Activated naive CD8-positive, alpha-beta T cell (primary cell): ENCODE results near the gene CNPY1.
"Not testable (repeated sequence)": the region's sequence is repeated elsewhere in the genome, so short reads cannot be mapped to it uniquely, and the experiment has no call there.

Source experiments
- H3K27ac Mint-ChIP-seq: one replicate; pipeline ENCODE4 v1.8.0; 2021; ENCODE audit warnings: mixed read lengths
- H3K27me3 Mint-ChIP-seq: one replicate; pipeline ENCODE4 v1.8.0; 2021; ENCODE audit warnings: mixed read lengths
- H3K36me3 Mint-ChIP-seq: one replicate; pipeline ENCODE4 v1.8.0; 2021; ENCODE audit warnings: mixed read lengths
- H3K4me1 Mint-ChIP-seq: one replicate; pipeline ENCODE4 v1.8.0; 2021; ENCODE audit warnings: low read depth, mixed read lengths
- H3K4me3 Mint-ChIP-seq: one replicate; pipeline ENCODE4 v1.8.0; 2021; ENCODE audit warnings: mild to moderate bottlenecking, mixed read lengths
- H3K9me3 Mint-ChIP-seq: one replicate; pipeline ENCODE4 v1.8.0; 2021; ENCODE audit warnings: low read depth, mixed read lengths

The CNPY1 gene

GRCh38 chr7:155569681-155570080, 23.3 kb upstream of the CNPY1 start:
- Mint-ChIP-seq H3K9me3 (no peaks in the 10 kb centered on the region), H3K4me3 (no peak overlapping the region), H3K36me3 (no peaks in the 10 kb centered on the region), H3K27me3 (peaks cover 5% of the 10 kb centered on the region), H3K4me1 (no peaks in the 10 kb centered on the region), H3K27ac (no peak overlapping the region)

DNA sequence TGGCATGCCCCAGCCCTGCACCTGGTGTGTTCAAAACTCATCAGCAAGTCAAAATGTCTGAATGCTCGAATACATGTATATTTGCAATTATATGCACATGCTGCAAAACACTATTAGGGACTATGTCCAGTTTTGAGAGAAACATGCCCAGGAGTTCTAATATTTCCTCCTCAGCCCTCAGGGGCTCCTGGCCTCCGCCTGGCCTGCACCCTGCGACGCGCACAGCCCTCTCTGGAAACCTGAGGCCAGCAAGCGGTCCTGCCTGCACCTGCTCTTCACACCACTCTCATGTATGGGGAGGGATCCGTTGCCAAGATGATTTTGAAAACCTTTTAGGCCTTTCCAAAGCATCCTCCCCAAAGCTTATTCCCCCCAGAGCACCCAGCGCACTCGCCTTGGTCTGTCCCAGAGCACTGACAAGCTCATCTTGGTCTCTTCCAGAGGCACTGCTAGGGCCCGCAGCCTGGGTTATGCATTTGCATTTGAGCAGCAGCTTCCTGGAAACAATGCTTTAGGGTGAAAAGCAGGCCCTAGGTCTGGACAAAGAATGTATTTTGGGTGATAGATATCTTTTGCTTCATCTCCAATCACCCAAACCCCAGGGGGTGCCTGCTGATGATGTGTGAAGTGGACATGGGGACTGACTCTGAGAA, 22.6 kb upstream of the CNPY1 start:
- Mint-ChIP-seq H3K4me1 (no peaks in the 10 kb centered on the region), H3K9me3 (no peaks in the 10 kb centered on the region), H3K4me3 (no peak overlapping the region), H3K27ac (no peak overlapping the region), H3K36me3 (no peaks in the 10 kb centered on the region), H3K27me3 (peaks cover 5% of the 10 kb centered on the region)

- no peak overlapping the region for H3K27ac Mint-ChIP-seq
- peaks cover 5% of the 10 kb centered on the region for H3K27me3 Mint-ChIP-seq
- H3K4me1 Mint-ChIP-seq = no peaks in the 10 kb centered on the region
- no peak overlapping the region for H3K4me3 Mint-ChIP-seq
- no peaks in the 10 kb centered on the region for H3K36me3 Mint-ChIP-seq
- no peaks in the 10 kb centered on the region for H3K9me3 Mint-ChIP-seq
Observed at GRCh38 chr7:155568333-155568660, 21.9 kb upstream of the CNPY1 start.

GRCh38 chr7:155567646-155568332, 21.4 kb upstream of the CNPY1 start:
- Mint-ChIP-seq H3K36me3 (no peaks in the 10 kb centered on the region), H3K4me1 (no peaks in the 10 kb centered on the region), H3K4me3 (no peak overlapping the region), H3K27me3 (peaks cover 4% of the 10 kb centered on the region), H3K9me3 (no peaks in the 10 kb centered on the region), H3K27ac (no peak overlapping the region)

GRCh38 chr7:155566011-155566836, 19.9 kb upstream of the CNPY1 start:
- Mint-ChIP-seq H3K27me3 (no peaks in the 10 kb centered on the region), H3K27ac (no peak overlapping the region), H3K4me1 (no peaks in the 10 kb centered on the region), H3K36me3 (no peaks in the 10 kb centered on the region), H3K9me3 (no peaks in the 10 kb centered on the region), H3K4me3 (no peak overlapping the region)

DNA sequence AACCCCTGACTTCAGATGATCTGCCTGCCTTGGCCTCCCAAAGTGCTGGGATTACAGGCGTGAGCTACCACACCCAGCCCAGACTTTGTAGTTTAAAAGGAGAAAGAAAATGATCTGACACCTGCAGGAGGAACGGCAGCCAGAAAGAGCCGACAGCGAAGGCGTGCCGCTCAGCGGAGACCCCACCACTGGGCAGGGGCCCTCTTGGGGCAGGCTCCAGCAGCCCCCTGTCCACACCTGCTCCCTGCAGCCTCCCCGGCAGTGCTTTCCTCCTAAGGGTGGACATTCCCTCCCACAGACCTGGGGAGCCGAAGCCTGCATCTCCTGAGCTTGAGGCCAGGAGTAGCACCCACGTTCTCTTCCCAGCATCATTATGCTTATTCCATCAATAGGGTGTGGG, 19.2 kb upstream of the CNPY1 start:
- Mint-ChIP-seq H3K4me1 (no peaks in the 10 kb centered on the region), H3K9me3 (no peaks in the 10 kb centered on the region), H3K36me3 (no peaks in the 10 kb centered on the region), H3K27me3 (no peaks in the 10 kb centered on the region), H3K4me3 (no peak overlapping the region), H3K27ac (no peak overlapping the region)

DNA sequence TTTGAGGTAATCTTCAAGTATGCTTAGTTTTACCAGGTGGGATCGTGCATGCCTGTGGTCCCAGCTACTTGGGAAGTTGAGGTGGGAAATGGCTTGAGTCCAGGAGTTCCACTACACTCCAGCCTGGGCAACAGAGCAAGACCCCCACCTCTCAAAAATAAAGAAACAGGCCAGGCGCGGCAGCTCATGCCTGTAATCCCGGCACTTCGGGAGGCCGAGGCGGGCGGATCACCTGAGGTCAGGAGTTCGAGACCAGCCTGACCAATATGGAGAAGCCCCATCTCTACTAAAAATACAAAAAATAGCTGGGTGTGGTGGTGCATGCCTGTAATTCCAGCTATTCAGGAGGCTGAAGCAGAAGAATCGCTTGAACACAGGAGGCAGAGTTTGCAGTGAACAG, 16.6 kb upstream of the CNPY1 start:
- H3K9me3 Mint-ChIP-seq, H3K27ac Mint-ChIP-seq, H3K36me3 Mint-ChIP-seq, H3K4me3 Mint-ChIP-seq, H3K4me1 Mint-ChIP-seq, H3K27me3 Mint-ChIP-seq: not testable (repeated sequence)

DNA sequence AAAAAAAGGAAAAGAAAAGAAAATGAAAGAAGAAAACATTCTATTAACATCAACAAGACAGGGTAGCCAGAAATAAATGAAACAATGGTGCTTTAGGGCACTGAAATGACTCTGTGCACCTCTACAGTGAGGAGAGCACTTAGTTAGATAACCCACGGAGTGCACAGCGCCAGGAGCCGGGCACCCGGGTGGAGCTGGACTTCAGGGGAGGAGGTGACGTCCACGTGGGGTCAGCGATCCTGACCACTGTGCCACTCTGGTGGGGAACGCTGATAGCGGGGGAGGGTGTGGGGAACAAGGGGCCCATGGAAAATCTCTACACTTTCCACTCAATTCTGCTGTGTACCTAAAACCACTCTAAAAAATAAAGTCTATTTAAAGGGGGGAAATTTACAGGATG, 15.7 kb upstream of the CNPY1 start:
- H3K4me3 Mint-ChIP-seq = no peak overlapping the region
- no peaks in the 10 kb centered on the region for H3K9me3 Mint-ChIP-seq
- peaks cover 3% of the 10 kb centered on the region for H3K27me3 Mint-ChIP-seq
- H3K4me1 Mint-ChIP-seq = no peaks in the 10 kb centered on the region
- H3K27ac Mint-ChIP-seq = no peak overlapping the region
- H3K36me3 Mint-ChIP-seq = no peaks in the 10 kb centered on the region

DNA sequence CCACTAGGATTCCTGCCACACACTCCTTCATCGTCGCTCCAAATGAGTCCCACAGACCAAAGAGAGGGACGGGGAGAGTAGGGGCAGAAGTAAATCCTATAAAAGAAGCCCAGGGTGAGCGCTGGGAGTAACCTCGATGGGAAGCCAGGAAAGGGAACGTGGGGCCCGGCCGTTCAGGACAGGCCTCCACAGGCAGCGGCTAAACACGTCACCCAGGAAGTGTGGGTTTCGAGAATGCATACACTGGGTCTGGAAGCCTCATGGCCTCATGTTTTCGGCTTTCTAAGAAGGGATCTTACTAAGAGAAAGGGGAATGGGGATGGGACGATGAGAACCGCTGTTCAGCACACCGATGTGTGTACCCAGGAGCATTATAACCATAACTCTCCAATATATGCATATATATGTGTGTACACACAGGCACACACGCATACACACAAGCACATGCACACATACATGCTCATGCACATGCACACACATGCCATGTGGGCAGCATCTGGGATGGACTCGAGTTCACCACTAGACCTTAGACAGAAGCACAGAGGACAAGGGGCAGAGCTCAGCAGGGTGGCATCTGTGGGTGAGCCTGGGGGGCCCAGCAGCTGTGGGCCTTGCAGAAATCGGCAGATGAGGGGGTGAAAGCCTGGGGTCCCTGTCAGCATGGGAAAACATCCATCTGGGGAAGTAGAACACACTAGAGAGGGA, 14.8 kb upstream of the CNPY1 start:
- Mint-ChIP-seq H3K36me3 (no peaks in the 10 kb centered on the region), H3K9me3 (no peaks in the 10 kb centered on the region), H3K27me3 (peaks cover 3% of the 10 kb centered on the region), H3K4me1 (no peaks in the 10 kb centered on the region), H3K27ac (no peak overlapping the region), H3K4me3 (no peak overlapping the region)

GRCh38 chr7:155560196-155560885, 14.0 kb upstream of the CNPY1 start:
- H3K27ac Mint-ChIP-seq = no peak overlapping the region
- no peaks in the 10 kb centered on the region for H3K4me1 Mint-ChIP-seq
- H3K9me3 Mint-ChIP-seq = no peaks in the 10 kb centered on the region
- H3K36me3 Mint-ChIP-seq = no peaks in the 10 kb centered on the region
- H3K4me3 Mint-ChIP-seq = no peak overlapping the region
- peaks cover 5% of the 10 kb centered on the region for H3K27me3 Mint-ChIP-seq

DNA sequence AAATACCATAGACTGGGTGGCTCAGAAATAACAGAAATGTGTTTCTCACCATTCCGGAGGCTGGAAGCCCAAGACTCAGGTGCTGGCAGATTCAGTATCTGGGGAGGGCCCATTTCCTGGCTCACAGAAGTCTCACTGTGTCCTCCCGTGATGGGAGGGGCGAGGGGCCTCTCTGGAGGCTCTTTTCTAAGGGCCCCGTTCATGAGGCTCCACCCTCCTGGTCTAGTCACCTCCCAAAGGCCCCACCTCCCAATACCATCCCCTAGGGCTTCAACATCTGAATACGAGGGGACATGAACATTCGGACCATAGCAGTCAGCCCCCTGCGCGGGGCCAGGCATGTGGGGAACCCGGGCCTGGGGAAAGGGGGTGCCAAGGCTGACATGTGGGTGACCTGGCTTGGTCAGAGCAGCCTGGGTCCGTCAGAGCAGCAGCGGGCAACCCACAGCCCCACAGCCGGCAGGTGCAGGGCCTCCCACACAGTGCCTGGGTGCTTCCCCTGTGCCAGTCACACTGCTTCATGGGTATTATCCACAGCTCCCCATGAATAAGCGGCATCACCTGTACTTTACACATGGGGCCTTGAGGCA, 13.3 kb upstream of the CNPY1 start:
- no peaks in the 10 kb centered on the region for H3K9me3 Mint-ChIP-seq
- H3K27ac Mint-ChIP-seq = no peak overlapping the region
- no peak overlapping the region for H3K4me3 Mint-ChIP-seq
- H3K27me3 Mint-ChIP-seq = peaks cover 5% of the 10 kb centered on the region
- H3K36me3 Mint-ChIP-seq = no peaks in the 10 kb centered on the region
- H3K4me1 Mint-ChIP-seq = no peaks in the 10 kb centered on the region

DNA sequence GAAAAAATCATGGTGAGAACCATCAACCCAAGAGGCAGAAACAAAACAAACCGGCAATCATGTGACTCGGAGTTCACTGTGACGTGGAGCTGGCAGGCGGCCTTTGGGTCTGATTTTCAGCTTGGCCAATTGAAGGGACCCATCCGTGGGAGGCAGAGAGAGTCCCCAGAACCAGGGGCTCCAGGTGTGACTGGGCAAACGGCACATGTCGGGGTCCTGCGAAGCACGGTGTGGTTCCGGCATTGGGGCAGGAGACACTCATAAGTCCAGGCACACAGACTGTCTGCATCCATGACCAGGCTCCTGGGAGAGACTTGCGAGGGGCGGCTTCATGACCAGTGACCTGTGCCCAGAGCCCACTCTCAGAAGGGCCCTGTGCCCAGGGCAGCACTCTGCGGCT, 12.6 kb upstream of the CNPY1 start:
- Mint-ChIP-seq H3K27me3 (peaks cover 5% of the 10 kb centered on the region), H3K27ac (no peak overlapping the region), H3K36me3 (no peaks in the 10 kb centered on the region), H3K4me3 (no peak overlapping the region), H3K4me1 (no peaks in the 10 kb centered on the region), H3K9me3 (no peaks in the 10 kb centered on the region)

- Mint-ChIP-seq H3K4me3 (no peak overlapping the region), H3K9me3 (no peaks in the 10 kb centered on the region), H3K27ac (no peak overlapping the region), H3K36me3 (no peaks in the 10 kb centered on the region), H3K4me1 (no peaks in the 10 kb centered on the region), H3K27me3 (peaks cover 5% of the 10 kb centered on the region)
Observed at GRCh38 chr7:155558351-155558750, 12.0 kb upstream of the CNPY1 start.

GRCh38 chr7:155557778-155558177, 11.4 kb upstream of the CNPY1 start:
- no peak overlapping the region for H3K27ac Mint-ChIP-seq
- no peak overlapping the region for H3K4me3 Mint-ChIP-seq
- H3K4me1 Mint-ChIP-seq = no peaks in the 10 kb centered on the region
- no peaks in the 10 kb centered on the region for H3K9me3 Mint-ChIP-seq
- no peaks in the 10 kb centered on the region for H3K36me3 Mint-ChIP-seq
- H3K27me3 Mint-ChIP-seq = peaks cover 5% of the 10 kb centered on the region
